Fibroblast of skin of abdomen (primary cell): ENCODE data around the gene KDF1.
A peak's percentile ranks its signal among the peaks of the same experiment; 100 is the strongest.

Experiments
- DNase-seq: peaks from one replicate; pipeline ENCODE4 v3.0.0-alpha.2; 2013

The KDF1 gene

DNA sequence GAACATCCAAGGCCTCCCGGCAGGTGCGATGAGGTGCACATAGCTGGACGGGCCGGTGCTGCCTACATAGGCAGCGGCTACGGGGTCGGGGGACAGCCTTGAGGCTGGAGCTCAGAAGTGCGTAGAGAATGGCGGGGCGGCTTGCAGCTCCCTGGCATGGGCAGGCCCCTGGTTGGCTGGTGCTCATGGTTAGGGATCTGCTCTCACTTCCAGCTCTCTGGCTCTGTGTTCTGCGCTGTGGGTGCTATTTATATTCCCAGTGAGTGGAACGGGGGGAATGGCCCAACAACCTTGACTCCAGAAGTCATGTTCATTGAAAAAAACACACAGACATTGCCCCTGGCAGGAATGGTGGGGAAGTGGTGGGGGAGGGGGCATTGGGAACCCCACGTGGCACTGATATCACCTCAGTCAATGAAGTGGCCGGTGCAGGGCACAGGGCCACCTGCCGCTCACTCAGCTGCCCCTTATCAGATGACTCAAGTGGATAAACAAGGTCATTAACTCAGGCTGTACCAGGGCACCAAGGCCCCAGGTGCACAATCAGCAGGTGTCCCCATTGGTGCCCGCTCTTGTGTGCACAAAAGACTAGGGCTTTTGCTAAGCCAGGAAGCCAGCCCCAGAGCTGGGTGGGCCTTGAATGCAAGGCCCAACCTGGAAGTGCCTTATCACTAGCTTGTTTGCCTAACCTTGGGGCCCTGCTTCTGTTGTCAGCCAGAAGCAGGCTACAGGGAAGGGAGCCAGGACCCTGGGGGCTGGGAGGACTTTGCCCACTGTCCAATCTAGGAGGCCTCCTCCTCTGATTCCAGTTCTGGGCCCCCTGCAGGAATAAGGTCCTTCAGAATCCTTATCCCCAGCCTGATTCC is 46.3 kb downstream of the KDF1 start, which contains the start of gene NR0B2:
Gene NR0B2 (minus strand): TSS at position 222 of the 866 bp plus-strand sequence. CDS start 35 bp downstream, at position 187.
- no peak for DNase-seq

DNA sequence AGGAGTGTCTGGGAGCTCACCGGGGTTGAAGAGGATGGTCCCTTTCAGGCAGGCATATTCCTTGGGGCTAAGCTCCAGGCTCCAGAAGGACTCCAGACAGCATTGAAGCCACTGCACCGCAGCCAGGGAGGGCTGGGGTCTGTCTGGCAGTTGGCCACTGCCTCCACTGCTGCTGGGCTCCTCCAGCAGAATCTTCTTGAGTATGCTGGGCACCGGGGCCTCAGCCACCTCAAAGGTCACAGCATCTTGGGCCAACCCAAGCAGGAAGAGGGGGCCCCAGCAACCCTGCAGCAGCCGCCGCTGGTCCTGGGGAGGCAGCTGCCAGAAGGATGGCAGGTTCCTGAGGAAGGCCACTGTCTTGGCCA is 46.9 kb downstream of the KDF1 start:
- DNase-seq: no peak

DNA sequence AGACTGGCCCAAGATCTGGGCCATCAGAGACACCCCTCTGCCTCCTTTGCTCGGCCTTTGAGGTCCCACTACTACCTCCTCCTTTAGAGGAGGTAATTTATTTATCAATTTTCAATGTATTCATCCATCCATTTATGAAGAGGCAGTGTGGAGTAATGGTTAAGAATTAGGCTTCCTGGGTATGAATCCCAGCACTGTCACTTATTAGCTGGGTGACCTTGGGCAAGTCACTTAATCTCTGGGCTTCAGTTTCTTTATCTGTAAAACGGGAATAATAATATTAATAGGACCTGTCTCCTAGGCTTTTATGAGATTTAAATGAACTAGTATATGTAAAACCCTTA is 48.1 kb downstream of the KDF1 start:
- no peak for DNase-seq

DNA sequence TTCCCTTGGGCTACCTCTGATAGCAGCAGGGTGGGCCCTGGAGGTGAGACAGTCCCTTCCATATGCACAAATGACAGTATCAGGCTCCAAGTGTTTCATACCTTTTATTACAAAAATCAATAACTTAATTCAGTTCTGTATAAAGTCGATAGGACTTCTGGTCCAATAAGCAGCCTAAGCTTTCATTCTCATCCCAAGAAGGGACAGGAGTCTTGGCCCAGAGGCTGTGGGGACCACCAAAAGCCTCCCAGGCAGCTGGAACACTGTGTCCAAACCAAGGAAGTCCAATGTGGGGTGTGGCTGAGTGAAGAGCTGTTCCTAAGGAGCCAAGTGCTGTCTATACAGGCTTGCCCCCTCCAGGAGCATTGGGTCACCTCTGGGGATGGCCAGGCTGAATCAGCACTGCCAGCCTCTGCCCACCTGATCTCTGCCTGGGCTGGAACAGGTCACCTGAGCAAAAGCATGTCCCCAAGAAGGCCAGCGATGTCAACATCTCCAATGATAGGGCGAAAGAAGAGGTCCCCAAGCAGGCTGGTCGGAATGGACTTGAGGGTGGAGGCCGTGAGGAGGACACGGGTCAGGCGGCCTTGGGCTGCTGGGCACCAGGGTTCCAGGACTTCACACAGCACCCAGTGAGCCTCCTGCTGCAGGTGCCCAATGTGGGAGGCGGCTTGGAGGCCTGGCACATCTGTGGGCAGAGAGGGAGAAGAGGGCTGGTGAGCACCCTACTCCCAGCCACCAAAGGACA is 48.7 kb downstream of the KDF1 start:
- DNase-seq: no peak

DNA sequence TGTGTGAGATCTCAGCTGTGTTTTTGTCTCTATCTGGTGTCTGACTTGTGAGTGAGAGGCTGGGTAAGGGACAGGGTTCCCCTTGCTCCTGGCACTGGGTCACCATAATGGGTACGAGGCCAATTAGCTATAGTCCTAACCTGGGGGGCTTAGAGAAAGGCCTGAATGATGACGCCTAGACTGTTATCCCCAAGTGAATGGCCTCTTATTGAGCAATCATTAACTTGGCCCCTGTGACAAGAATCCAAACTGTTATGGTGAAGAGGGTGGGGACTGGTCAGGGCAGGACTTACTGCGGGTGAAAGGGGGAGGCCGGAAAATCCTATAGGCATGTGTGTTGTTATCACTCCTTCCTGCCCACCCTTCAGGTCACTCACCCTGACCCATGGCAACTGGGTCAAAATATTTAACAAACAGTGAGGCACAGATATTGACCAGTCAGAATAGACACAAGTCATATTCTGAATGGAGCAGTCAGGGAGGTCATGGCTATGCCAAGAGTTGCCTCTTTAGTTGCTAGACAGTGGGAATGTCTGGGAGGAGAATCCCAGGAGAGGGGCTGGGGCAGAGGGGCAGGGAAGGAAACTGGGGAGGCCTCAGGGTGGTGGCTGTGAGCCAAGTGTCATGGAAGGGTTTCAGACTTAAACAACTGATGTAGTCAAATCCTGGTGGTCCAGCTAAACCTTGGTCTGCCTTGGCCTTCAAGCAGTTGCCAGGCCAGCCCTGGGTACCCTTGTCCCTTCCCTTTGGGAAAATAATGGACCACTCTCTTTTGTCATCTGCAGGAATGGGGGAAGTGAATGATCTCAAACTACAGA is 49.7 kb downstream of the KDF1 start:
- no peak for DNase-seq

DNA sequence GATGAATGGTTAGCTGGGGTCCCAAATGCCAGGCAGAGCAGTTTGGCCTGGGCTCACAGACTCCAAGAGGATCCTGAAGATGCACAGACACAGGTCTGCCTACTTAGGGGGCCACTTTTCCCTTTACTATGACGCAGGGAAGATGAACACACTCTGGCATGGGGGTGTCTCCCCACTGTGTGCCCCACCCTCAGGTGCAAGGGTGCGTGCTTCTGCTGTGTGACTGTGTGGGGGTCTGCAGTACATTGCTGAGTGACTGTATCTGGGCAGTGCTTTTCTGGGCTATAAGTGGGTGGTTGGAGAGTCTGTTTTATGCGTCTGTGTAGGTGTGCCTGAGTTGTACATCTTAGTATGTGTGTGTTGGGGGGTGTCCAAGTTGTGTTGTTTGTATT is 50.3 kb downstream of the KDF1 start:
- no peak for DNase-seq

DNA sequence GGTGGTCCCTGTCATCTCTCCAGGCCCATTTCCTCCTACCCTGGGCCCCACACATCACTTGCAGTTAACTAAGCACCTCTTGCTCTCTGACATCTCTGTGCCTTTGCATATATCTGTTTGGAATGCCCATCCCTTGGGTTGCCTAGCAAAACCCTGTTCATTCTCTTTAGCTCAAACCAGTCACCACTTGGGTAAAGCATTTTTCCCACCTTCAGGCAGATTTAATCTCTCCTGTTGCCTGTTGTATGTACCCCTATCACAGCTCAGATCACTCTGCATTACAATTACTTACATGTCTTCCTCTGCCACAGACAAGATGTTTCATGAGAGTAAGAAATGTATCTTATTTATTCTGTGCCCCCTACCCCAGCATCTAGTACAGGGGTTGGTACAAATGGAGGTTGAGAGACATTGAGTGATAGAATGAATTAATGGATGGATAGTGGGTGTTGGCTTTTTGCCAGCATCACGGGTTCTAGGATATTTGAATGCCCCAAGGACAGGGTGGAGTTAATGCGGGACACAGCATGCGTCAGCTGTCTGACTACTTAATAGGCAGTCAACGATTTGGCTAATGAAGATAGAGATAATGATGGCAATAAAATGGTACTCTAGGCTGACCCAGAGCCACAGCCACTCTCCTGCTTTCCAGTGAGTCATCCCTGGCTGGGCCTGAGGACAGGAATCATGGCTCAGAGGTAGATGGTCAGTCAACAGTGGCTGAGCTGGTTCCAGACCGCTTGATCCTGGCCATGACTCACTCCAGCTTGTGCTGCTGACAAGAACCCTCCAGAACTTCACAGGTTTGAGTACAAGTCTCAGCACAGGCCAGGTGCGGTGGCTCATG is 53.0 kb downstream of the KDF1 start:
- DNase-seq: peak; percentile 18

DNA sequence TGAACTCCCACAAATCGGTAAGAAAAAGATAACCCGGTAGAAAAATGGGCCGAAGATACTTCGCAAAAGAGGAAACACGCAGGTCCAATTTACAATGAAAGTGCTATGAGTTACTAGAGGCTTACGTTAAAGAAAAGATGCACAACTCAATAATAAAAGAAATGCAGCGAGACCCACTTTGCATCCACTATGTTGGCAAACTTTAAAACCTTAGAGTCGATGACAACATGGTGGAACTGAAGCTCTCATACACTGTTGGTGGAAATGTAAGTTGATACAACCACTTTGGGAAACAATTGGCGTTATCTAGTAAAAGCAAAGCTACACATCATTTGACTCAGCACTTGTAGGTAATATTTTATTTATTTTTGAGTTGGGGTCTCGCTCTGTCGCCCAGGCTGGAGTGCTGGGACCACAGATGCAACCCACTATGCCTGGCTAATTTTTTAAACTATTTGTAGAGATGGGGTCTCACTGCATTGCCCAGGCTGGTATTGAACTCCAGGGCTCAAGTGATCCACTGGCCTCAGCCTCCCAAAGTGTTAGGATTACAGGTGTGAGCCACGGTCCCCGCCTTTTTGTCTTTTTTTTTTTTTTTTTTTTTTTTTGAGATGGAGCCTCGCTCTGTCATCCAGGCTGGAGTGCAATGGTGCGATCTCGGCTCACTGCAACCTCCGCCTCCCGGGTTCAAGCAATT is 59.3 kb downstream of the KDF1 start:
- DNase-seq: no peak

DNA sequence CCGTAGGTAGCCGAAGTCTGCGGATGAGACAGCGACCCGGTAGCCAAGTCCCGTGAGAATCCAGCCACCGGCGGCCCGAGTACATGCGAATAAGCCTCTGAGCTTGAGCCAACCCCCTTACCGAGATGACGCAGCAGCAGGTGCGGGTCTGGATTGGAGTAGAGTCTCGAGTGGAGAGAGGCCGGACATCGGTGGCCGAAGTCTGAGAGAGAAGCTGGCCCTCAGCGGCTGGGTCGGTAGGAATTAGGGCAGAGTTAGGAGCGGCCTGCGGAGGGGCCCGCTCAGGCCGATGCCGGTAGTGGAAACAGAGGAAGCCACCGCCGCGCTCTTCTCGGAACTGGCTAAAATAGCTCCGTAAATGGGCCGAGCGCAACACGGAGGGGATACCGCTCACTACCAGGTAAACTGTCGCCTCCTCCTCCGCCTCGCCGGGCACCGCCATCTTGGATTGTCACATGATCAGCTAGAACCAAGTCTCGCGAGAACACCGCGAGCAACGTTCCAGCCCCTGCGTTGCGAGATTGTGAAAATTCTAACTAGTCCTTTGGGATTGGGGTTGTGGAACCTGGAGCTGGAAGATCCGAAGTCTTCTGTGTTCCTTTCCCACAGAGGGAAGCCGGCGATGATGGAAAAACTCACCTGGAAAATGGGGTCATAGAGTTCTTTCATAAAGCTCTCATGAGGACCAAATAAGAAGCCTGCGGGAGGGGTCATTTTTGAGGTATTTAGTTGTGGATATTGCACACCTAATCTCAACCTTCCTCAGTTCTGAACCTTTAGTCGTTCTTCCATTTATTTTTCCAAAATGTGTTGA is 60.1 kb downstream of the KDF1 start, which contains the start of gene GPATCH3:
Gene GPATCH3 (minus strand): TSS at position 467 of the 814 bp plus-strand sequence. CDS start 25 bp downstream, at position 442.
- DNase-seq: peak; percentile 94
